SW 1271 (cell line): Measurements from ENCODE around the gene ESM1.
A peak's percentile ranks its signal among the peaks of the same experiment; 100 is the strongest.
"Not testable (repeated sequence)": the region's sequence is repeated elsewhere in the genome, so short reads cannot be mapped to it uniquely, and the experiment has no call there.

Source experiments
- DNase-seq, 2 experiments: peaks; one replicate each; lab custom pipeline; 2025; lab: John Stamatoyannopoulos, UW

The ESM1 gene

GRCh38 chr5:54985301-54986268 lies at the start of gene ESM1:
TSS of gene ESM1 (minus strand) at chr5:54985593. CDS start at chr5:54985517, 76 bp downstream.
- peak; percentile 32 to 43 for DNase-seq

- DNase-seq = no peak
These were observed 48.2 kb upstream of the ESM1 start for GRCh38 chr5:55033568-55033967.

GRCh38 chr5:55031492-55031891 lies 46.1 kb upstream of the ESM1 start:
- no peak for DNase-seq

GRCh38 chr5:55030676-55031369 lies 45.4 kb upstream of the ESM1 start:
- DNase-seq = no peak

GRCh38 chr5:55030220-55030619 lies 44.8 kb upstream of the ESM1 start:
- DNase-seq = no peak

GRCh38 chr5:55027595-55027994 lies 42.2 kb upstream of the ESM1 start:
- no peak for DNase-seq

- DNase-seq = no peak
These were observed 37.1 kb upstream of the ESM1 start for GRCh38 chr5:55022450-55022849.

- no peak for DNase-seq
These were observed 36.4 kb upstream of the ESM1 start for GRCh38 chr5:55021821-55022220.

GRCh38 chr5:55021410-55021809 lies 36.0 kb upstream of the ESM1 start:
- no peak for DNase-seq

- DNase-seq = not testable (repeated sequence)
These were observed 24.8 kb upstream of the ESM1 start for GRCh38 chr5:55010149-55010548.

- peak in 1 of 2 experiments; percentile 32 for DNase-seq
These were observed 19.3 kb upstream of the ESM1 start for GRCh38 chr5:55004729-55005128.

- DNase-seq = no peak
These were observed 18.2 kb upstream of the ESM1 start for GRCh38 chr5:55003432-55004065.

- not testable (repeated sequence) for DNase-seq
These were observed 16.8 kb upstream of the ESM1 start for GRCh38 chr5:55002166-55002565.

GRCh38 chr5:54997081-54997480 lies 11.7 kb upstream of the ESM1 start:
- no peak for DNase-seq

- DNase-seq = no peak
These were observed 11.1 kb upstream of the ESM1 start for GRCh38 chr5:54996466-54996865.

- no peak for DNase-seq
These were observed 9.8 kb upstream of the ESM1 start for GRCh38 chr5:54995168-54995567.

GRCh38 chr5:54994628-54995027 lies 9.2 kb upstream of the ESM1 start:
- DNase-seq = no peak

GRCh38 chr5:54993318-54993717 lies 7.9 kb upstream of the ESM1 start:
- DNase-seq = peak in 1 of 2 experiments; percentile 18

GRCh38 chr5:54991416-54991815 lies 6.0 kb upstream of the ESM1 start:
- DNase-seq = no peak

- DNase-seq = peak in 1 of 2 experiments; percentile 26
These were observed 5.5 kb upstream of the ESM1 start for GRCh38 chr5:54990841-54991258.

- DNase-seq = no peak
These were observed 3.4 kb upstream of the ESM1 start for GRCh38 chr5:54988817-54989216.

GRCh38 chr5:54988218-54988617 lies 2.8 kb upstream of the ESM1 start:
- DNase-seq = no peak

GRCh38 chr5:54986269-54986654 lies 869 bp upstream of the ESM1 start:
- no peak for DNase-seq
